Gastrocnemius medialis (tissue), 4 donors: ENCODE measurements around the gene PLEKHB2. TPM values are rescaled to one million over a fixed set of nuclear protein-coding genes. Genes with fewer than 3 reads are reported as not detected.

Experiments used
- ATAC-seq, 2 donors: fragments of 150-250 bp; one replicate each; pipeline ENCODE4 v1.9.1; 2016
- DNase-seq, 2 donors: peaks; one replicate each; pipeline ENCODE4 v3.0.0-alpha.2; 2019
- H3K27ac ChIP-seq, 4 donors: fragments of 200-600 bp; sonication (generic); 1 replicate in 1 of 4; 2 replicates in 3 of 4; pipeline ENCODE4 v1.5.1; 2016 to 2018; ENCODE audit warnings: mild to moderate bottlenecking in 2 of 4, moderate library complexity in 1 of 4
- H3K27me3 ChIP-seq, 3 donors: fragments of 200-600 bp; sonication (generic) in 2 of 3; 1 replicate in 1 of 3; 2 replicates in 2 of 3; pipeline versions ENCODE4 v1.5.1 to v1.6.0; 2016 to 2019; ENCODE audit warnings: mild to moderate bottlenecking in 1 of 3, moderate library complexity in 1 of 3
- H3K36me3 ChIP-seq, 2 donors: fragments of 200-600 bp; sonication (generic) in 1 of 2; one replicate each; pipeline ENCODE4 v1.5.1; 2017 to 2018
- H3K4me1 ChIP-seq, 2 donors: fragments of 200-600 bp; sonication (generic) in 1 of 2; one replicate each; pipeline ENCODE4 v1.5.1; 2016 to 2017; ENCODE audit warnings: mild to moderate bottlenecking in 2 of 2
- H3K4me3 ChIP-seq, 4 donors: fragments of 200-600 bp; sonication (generic) in 3 of 4; 1 replicate in 1 of 4; 2 replicates in 3 of 4; pipeline ENCODE4 v1.5.1; 2016 to 2019; ENCODE audit warnings: mild to moderate bottlenecking in 2 of 4
- H3K9me3 ChIP-seq, 3 donors: fragments of 200-600 bp; sonication (generic) in 2 of 3; 1 replicate in 1 of 3; 2 replicates in 2 of 3; pipeline ENCODE4 v1.5.1; 2016 to 2019
- POLR2A ChIP-seq, 2 donors: fragments of 450-650 bp; IDR thresholded peaks; one replicate each; pipeline ENCODE4 v1.6.1; 2017; ENCODE audit warnings: antibody characterized with exemption in 2 of 2, mild to moderate bottlenecking in 2 of 2, moderate library complexity in 2 of 2
- in situ Hi-C, 4 donors: fragments of 200-750 bp; cut with MboI; loops; one replicate each; pipeline versions ENCODE4 v1.15.0 to v1.8.0; 2017; ENCODE audit warnings: low sequenced_read_pairs in 4 of 4
- intact Hi-C: fragments of 100-400 bp; cut with DNase I; formaldehyde crosslinking; loops from one replicate; pipeline ENCODE4 v1.15.1; 2023; ENCODE audit warnings: low total_unique reads
- total RNA-seq, 4 donors: library from RNA; depleted of rRNA; stranded (reverse); fragments of >200 nt; gene quantifications; one replicate each; pipeline versions ENCODE4 v1.1.0 to v1.2.3, GENCODE V29; 2016
- TF ChIP-seq, protein P1 (sequence below), 5 experiments: fragments of 450-650 bp in 3 of 5; fragments of 200-600 bp in 2 of 5; sonication (generic) in 2 of 5; IDR thresholded peaks in 4 of 5; conservative IDR thresholded peaks in 1 of 5; 1 replicate in 4 of 5; 2 replicates in 1 of 5; pipeline ENCODE4 v1.5.1; 2016 to 2019; ENCODE audit warnings: antibody characterized with exemption in 5 of 5, mild to moderate bottlenecking in 3 of 5, moderate library complexity in 3 of 5

Gene PLEKHB2
- total RNA-seq, 4 donors from 2014 or later: 24.0 to 105 (median 68.3) TPM

- H3K4me3 ChIP-seq: no peak overlapping the region
- no peaks in the 10 kb centered on the region for H3K27me3 ChIP-seq
- ATAC-seq: peak in 1 of 2 donors; percentile 32
- H3K27ac ChIP-seq: no peak overlapping the region
- TF ChIP-seq, protein P1, sequence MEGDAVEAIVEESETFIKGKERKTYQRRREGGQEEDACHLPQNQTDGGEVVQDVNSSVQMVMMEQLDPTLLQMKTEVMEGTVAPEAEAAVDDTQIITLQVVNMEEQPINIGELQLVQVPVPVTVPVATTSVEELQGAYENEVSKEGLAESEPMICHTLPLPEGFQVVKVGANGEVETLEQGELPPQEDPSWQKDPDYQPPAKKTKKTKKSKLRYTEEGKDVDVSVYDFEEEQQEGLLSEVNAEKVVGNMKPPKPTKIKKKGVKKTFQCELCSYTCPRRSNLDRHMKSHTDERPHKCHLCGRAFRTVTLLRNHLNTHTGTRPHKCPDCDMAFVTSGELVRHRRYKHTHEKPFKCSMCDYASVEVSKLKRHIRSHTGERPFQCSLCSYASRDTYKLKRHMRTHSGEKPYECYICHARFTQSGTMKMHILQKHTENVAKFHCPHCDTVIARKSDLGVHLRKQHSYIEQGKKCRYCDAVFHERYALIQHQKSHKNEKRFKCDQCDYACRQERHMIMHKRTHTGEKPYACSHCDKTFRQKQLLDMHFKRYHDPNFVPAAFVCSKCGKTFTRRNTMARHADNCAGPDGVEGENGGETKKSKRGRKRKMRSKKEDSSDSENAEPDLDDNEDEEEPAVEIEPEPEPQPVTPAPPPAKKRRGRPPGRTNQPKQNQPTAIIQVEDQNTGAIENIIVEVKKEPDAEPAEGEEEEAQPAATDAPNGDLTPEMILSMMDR (IDR thresholded peaks at IDR 0.05 in 4 of 5, conservative IDR thresholded peaks at IDR 0.05 in 1 of 5): no peak
- no peak for TF ChIP-seq POLR2A (IDR thresholded peaks at IDR 0.05)
- H3K4me1 ChIP-seq: no peaks in the 10 kb centered on the region
- peaks cover 3 to 24% of the 10 kb centered on the region in 2 donors for H3K36me3 ChIP-seq
- in situ Hi-C loops: no loop called here
- no peak for DNase-seq
- intact Hi-C loops: loop anchor here (10.0 kb wide), 1 partner anchor 521 kb away; no protein-coding TSS in a partner anchor
- H3K9me3 ChIP-seq: no peaks in the 10 kb centered on the region
Measured at GRCh38 chr2:131153529-131153928, 48.4 kb downstream of the PLEKHB2 start.

GRCh38 chr2:131154071-131154531 is 49.0 kb downstream of the PLEKHB2 start:
- Histone ChIP-seq H3K27me3 (no peaks in the 10 kb centered on the region), H3K9me3 (no peaks in the 10 kb centered on the region), H3K36me3 (peaks cover 3 to 19% of the 10 kb centered on the region in 2 donors), H3K4me1 (no peaks in the 10 kb centered on the region), H3K27ac (no peak overlapping the region), H3K4me3 (no peak overlapping the region)
- peak; percentile 69 to 87 for ATAC-seq
- DNase-seq: no peak
- in situ Hi-C loops (no loop called here), intact Hi-C loops (loop anchor here (10.0 kb wide), 1 partner anchor 521 kb away; no protein-coding TSS in a partner anchor)
- TF ChIP-seq, protein P1 (IDR thresholded peaks at IDR 0.05 in 4 of 5, conservative IDR thresholded peaks at IDR 0.05 in 1 of 5): peak; percentile 56 to 76 (median 66)
- TF ChIP-seq POLR2A (IDR thresholded peaks at IDR 0.05): no peak

DNA sequence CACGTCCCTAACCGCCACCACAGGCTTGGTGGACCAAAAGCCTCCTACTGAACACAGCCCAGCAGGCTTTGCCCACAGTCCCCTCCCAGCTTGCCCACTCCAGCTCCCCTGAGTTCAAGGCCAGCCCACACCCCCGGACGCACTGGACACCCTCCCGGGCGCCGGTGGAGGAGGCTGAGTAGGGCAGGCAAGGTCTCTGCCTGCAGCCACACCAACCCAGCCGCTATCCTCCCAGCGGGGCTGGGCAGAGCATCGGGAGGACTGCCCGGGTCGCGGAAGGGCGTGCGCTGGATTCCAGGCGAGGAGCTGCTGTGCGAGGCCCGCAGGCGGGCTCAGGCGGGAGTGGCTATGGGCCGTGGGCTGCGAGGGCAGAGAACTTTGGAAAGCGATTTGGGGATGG is 49.5 kb downstream of the PLEKHB2 start:
- no peak for TF ChIP-seq POLR2A (IDR thresholded peaks at IDR 0.05)
- TF ChIP-seq, protein P1 (IDR thresholded peaks at IDR 0.05 in 4 of 5, conservative IDR thresholded peaks at IDR 0.05 in 1 of 5): no peak
- H3K4me1 ChIP-seq: no peaks in the 10 kb centered on the region
- intact Hi-C loops: loop anchor here (10.0 kb wide), 1 partner anchor 520 kb away; no protein-coding TSS in a partner anchor

GRCh38 chr2:131155208-131155855 is 50.2 kb downstream of the PLEKHB2 start:
- H3K9me3 ChIP-seq: no peaks in the 10 kb centered on the region
- H3K4me3 ChIP-seq: no peak overlapping the region
- H3K36me3 ChIP-seq: peaks cover 3 to 11% of the 10 kb centered on the region in 2 donors
- DNase-seq (no peak), ATAC-seq (no peak)
- in situ Hi-C loops (no loop called here), intact Hi-C loops (loop anchor here (10.0 kb wide), 1 partner anchor 519 kb away; no protein-coding TSS in a partner anchor)
- TF ChIP-seq POLR2A (IDR thresholded peaks at IDR 0.05): no peak
- TF ChIP-seq, protein P1 (IDR thresholded peaks at IDR 0.05 in 4 of 5, conservative IDR thresholded peaks at IDR 0.05 in 1 of 5): no peak
- no peak overlapping the region for H3K27ac ChIP-seq
- no peaks in the 10 kb centered on the region for H3K27me3 ChIP-seq
- no peaks in the 10 kb centered on the region for H3K4me1 ChIP-seq

More for the DNA sequence above, 49.5 kb downstream of the PLEKHB2 start:
- H3K36me3 ChIP-seq: peaks cover 3 to 13% of the 10 kb centered on the region in 2 donors
- H3K27me3 ChIP-seq: no peaks in the 10 kb centered on the region
- no peaks in the 10 kb centered on the region for H3K9me3 ChIP-seq
- no peak overlapping the region for H3K4me3 ChIP-seq
- ATAC-seq (no peak), DNase-seq (no peak)
- in situ Hi-C loops: no loop called here
- no peak overlapping the region for H3K27ac ChIP-seq
